Measurements from ENCODE around the gene QRFPR.

QRFPR gene

GRCh38 chr4:121306931-121307330, 73.9 kb downstream of the QRFPR start:
- Histone ChIP-seq H3K27me3 (ENCODE audit: low read depth, low read length) (no peaks in the 10 kb centered on the region), H3K9me3 (ENCODE audit: control insufficient read depth in 1 of 2, low read length in 2 of 2) (no peaks in the 10 kb centered on the region), H3K36me3 (ENCODE audit: control insufficient read depth in 1 of 2, insufficient read depth in 2 of 2, low read length in 2 of 2) (no peaks in the 10 kb centered on the region), H3K27ac (ENCODE audit: low read length) (no peak overlapping the region), H3K4me3 (ENCODE audit: low read depth in 1 of 2, low read length in 2 of 2) (no peak overlapping the region), H3K4me1 (ENCODE audit: control insufficient read depth in 1 of 2, insufficient read depth in 2 of 2, low read length in 2 of 2) (no peaks in the 10 kb centered on the region)

GRCh38 chr4:121304893-121305292, 75.9 kb downstream of the QRFPR start:
- Histone ChIP-seq H3K9me3 (ENCODE audit: control insufficient read depth in 1 of 2, low read length in 2 of 2) (no peaks in the 10 kb centered on the region), H3K4me3 (ENCODE audit: low read depth in 1 of 2, low read length in 2 of 2) (no peak overlapping the region), H3K27me3 (ENCODE audit: low read depth, low read length) (no peaks in the 10 kb centered on the region), H3K27ac (ENCODE audit: low read length) (no peak overlapping the region), H3K36me3 (ENCODE audit: control insufficient read depth in 1 of 2, insufficient read depth in 2 of 2, low read length in 2 of 2) (no peaks in the 10 kb centered on the region), H3K4me1 (ENCODE audit: control insufficient read depth in 1 of 2, insufficient read depth in 2 of 2, low read length in 2 of 2) (no peaks in the 10 kb centered on the region)

- no peak overlapping the region for H3K4me3 ChIP-seq (ENCODE audit: low read depth in 1 of 2, low read length in 2 of 2)
- H3K27ac ChIP-seq (ENCODE audit: low read length), result no peak overlapping the region
- H3K4me1 ChIP-seq (ENCODE audit: control insufficient read depth in 1 of 2, insufficient read depth in 2 of 2, low read length in 2 of 2), result no peaks in the 10 kb centered on the region
- no peaks in the 10 kb centered on the region for H3K27me3 ChIP-seq (ENCODE audit: low read depth, low read length)
- no peaks in the 10 kb centered on the region for H3K36me3 ChIP-seq (ENCODE audit: control insufficient read depth in 1 of 2, insufficient read depth in 2 of 2, low read length in 2 of 2)
- H3K9me3 ChIP-seq (ENCODE audit: control insufficient read depth in 1 of 2, low read length in 2 of 2), result no peaks in the 10 kb centered on the region
Observed at GRCh38 chr4:121299367-121299766, 81.5 kb downstream of the QRFPR start.

- no peaks in the 10 kb centered on the region for H3K36me3 ChIP-seq (ENCODE audit: control insufficient read depth in 1 of 2, insufficient read depth in 2 of 2, low read length in 2 of 2)
- no peaks in the 10 kb centered on the region for H3K4me1 ChIP-seq (ENCODE audit: control insufficient read depth in 1 of 2, insufficient read depth in 2 of 2, low read length in 2 of 2)
- H3K27me3 ChIP-seq (ENCODE audit: low read depth, low read length), result no peaks in the 10 kb centered on the region
- H3K4me3 ChIP-seq (ENCODE audit: low read depth in 1 of 2, low read length in 2 of 2), result no peak overlapping the region
- H3K9me3 ChIP-seq (ENCODE audit: control insufficient read depth in 1 of 2, low read length in 2 of 2), result no peaks in the 10 kb centered on the region
- no peak overlapping the region for H3K27ac ChIP-seq (ENCODE audit: low read length)
Observed at GRCh38 chr4:121283319-121283718, 97.5 kb downstream of the QRFPR start.

GRCh38 chr4:121280425-121280824, 100.4 kb downstream of the QRFPR start:
- H3K9me3 ChIP-seq (ENCODE audit: control insufficient read depth in 1 of 2, low read length in 2 of 2), result no peaks in the 10 kb centered on the region

GRCh38 chr4:121278811-121279368, 101.9 kb downstream of the QRFPR start:
- H3K27me3 ChIP-seq (ENCODE audit: low read depth, low read length), result no peaks in the 10 kb centered on the region
- no peaks in the 10 kb centered on the region for H3K4me1 ChIP-seq (ENCODE audit: control insufficient read depth in 1 of 2, insufficient read depth in 2 of 2, low read length in 2 of 2)
- H3K27ac ChIP-seq (ENCODE audit: low read length), result no peak overlapping the region
- no peaks in the 10 kb centered on the region for H3K9me3 ChIP-seq (ENCODE audit: control insufficient read depth in 1 of 2, low read length in 2 of 2)
- no peaks in the 10 kb centered on the region for H3K36me3 ChIP-seq (ENCODE audit: control insufficient read depth in 1 of 2, insufficient read depth in 2 of 2, low read length in 2 of 2)
- H3K4me3 ChIP-seq (ENCODE audit: low read depth in 1 of 2, low read length in 2 of 2), result no peak overlapping the region

More at GRCh38 chr4:121280425-121280824, 100.4 kb downstream of the QRFPR start:
- Histone ChIP-seq H3K4me1 (ENCODE audit: control insufficient read depth in 1 of 2, insufficient read depth in 2 of 2, low read length in 2 of 2) (no peaks in the 10 kb centered on the region), H3K4me3 (ENCODE audit: low read depth in 1 of 2, low read length in 2 of 2) (no peak overlapping the region), H3K27me3 (ENCODE audit: low read depth, low read length) (no peaks in the 10 kb centered on the region), H3K27ac (ENCODE audit: low read length) (no peak overlapping the region), H3K36me3 (ENCODE audit: control insufficient read depth in 1 of 2, insufficient read depth in 2 of 2, low read length in 2 of 2) (no peaks in the 10 kb centered on the region)
